ENCODE data around the gene RASSF8. TPM values are rescaled to one million over a fixed set of nuclear protein-coding genes. Genes with fewer than 3 reads are reported as not detected.

RASSF8 gene
- total and polyA plus RNA-seq, 2 experiments from 2014 or later: 11.5 to 30.6 TPM

- TF ChIP-seq ETS1 (IDR thresholded peaks at IDR 0.05): no peak
- TF ChIP-seq POLR2AphosphoS5 (IDR thresholded peaks at IDR 0.05; ENCODE audit: low read depth): no peak
- TF ChIP-seq EZH2phosphoT487 (IDR thresholded peaks at IDR 0.05; ENCODE audit: unreplicated experiment): no peak
- TF ChIP-seq CREB1 (CRISPR knock-in tag; IDR thresholded peaks at IDR 0.05; ENCODE audit: low read depth): no peak
- no peak for TF ChIP-seq ZNF331 (CRISPR knock-in tag; IDR thresholded peaks at IDR 0.05; ENCODE audit: low read depth)
- no peak for TF ChIP-seq CTCF (conservative IDR thresholded peaks at IDR 0.05; ENCODE audit: low read depth in 2 of 2)
Measured at GRCh38 chr12:26000898-26001297, 42.4 kb downstream of the RASSF8 start (continued).

- H3K4me2 ChIP-seq: no peak overlapping the region
- H3K9me3 Mint-ChIP-seq: peaks cover 4% of the 10 kb centered on the region; the same call in 2 of the 3 replicates
- H3K4me1 Mint-ChIP-seq: peaks cover 23% of the 10 kb centered on the region
- H3K27ac ChIP-seq (ENCODE audit: low read depth): no peak overlapping the region
- H3K4me3 Mint-ChIP-seq: no peak overlapping the region
- H2AFZ ChIP-seq: no peak overlapping the region
- DNase-seq (ENCODE audit: low spot score) (no peak), ATAC-seq (no peak)
- H3K79me2 ChIP-seq (replicated peaks; ENCODE audit: insufficient read depth): peaks cover 60% of the 10 kb centered on the region
- H3K4me1 ChIP-seq (ENCODE audit: insufficient read depth): peaks cover 7% of the 10 kb centered on the region; the same call in 1 of the 2 replicates
- no peak overlapping the region for H3K4me3 ChIP-seq
- no peaks in the 10 kb centered on the region for H3K36me3 ChIP-seq (ENCODE audit: insufficient read depth)
- no peaks in the 10 kb centered on the region for H4K20me1 ChIP-seq (replicated peaks; ENCODE audit: insufficient read depth)
- TF ChIP-seq CTCF (conservative IDR thresholded peaks at IDR 0.05; ENCODE audit: low read depth in 2 of 2) (peak in 1 of 2 experiments; percentile 48; a peak in 3 of 4 replicates), ZNF114 (CRISPR knock-in tag; IDR thresholded peaks at IDR 0.05) (no peak)
- H3F3A ChIP-seq (replicated peaks; ENCODE audit: low read depth): no peaks in the 10 kb centered on the region
- H3K9me2 ChIP-seq (ENCODE audit: insufficient read depth): no peaks in the 10 kb centered on the region
- H3K36me3 Mint-ChIP-seq (ENCODE audit: low read depth): peaks cover 8% of the 10 kb centered on the region
- H3K27me3 Mint-ChIP-seq (ENCODE audit: insufficient read depth, low read depth, poor library complexity): no peaks in the 10 kb centered on the region
- no peaks in the 10 kb centered on the region for H3K27me3 ChIP-seq (ENCODE audit: insufficient read depth)
- H3K27ac Mint-ChIP-seq: no peak overlapping the region
Measured at GRCh38 chr12:26001530-26001929, 43.0 kb downstream of the RASSF8 start.

- Histone ChIP-seq H3K27me3 (ENCODE audit: insufficient read depth) (no peaks in the 10 kb centered on the region), H3K79me2 (replicated peaks; ENCODE audit: insufficient read depth) (peaks cover 61% of the 10 kb centered on the region), H2AFZ (no peak overlapping the region), H4K20me1 (replicated peaks; ENCODE audit: insufficient read depth) (no peaks in the 10 kb centered on the region), H3K4me2 (no peak overlapping the region), H3K27ac (ENCODE audit: low read depth) (no peak overlapping the region), H3F3A (replicated peaks; ENCODE audit: low read depth) (no peaks in the 10 kb centered on the region; the same call in 1 of the 2 replicates), H3K4me3 (no peak overlapping the region), H3K9me2 (ENCODE audit: insufficient read depth) (no peaks in the 10 kb centered on the region), H3K36me3 (ENCODE audit: insufficient read depth) (no peaks in the 10 kb centered on the region), H3K4me1 (ENCODE audit: insufficient read depth) (peaks cover 7% of the 10 kb centered on the region; the same call in 1 of the 2 replicates)
- Mint-ChIP-seq H3K9me3 (peaks cover 4% of the 10 kb centered on the region; the same call in 2 of the 3 replicates), H3K27me3 (ENCODE audit: insufficient read depth, low read depth, poor library complexity) (no peaks in the 10 kb centered on the region), H3K4me3 (no peak overlapping the region), H3K36me3 (ENCODE audit: low read depth) (peaks cover 8% of the 10 kb centered on the region), H3K4me1 (peaks cover 20% of the 10 kb centered on the region), H3K27ac (no peak overlapping the region)
- ATAC-seq (no peak), DNase-seq (ENCODE audit: low spot score) (no peak)
- TF ChIP-seq EZH2phosphoT487 (IDR thresholded peaks at IDR 0.05; ENCODE audit: unreplicated experiment) (no peak), ETS1 (IDR thresholded peaks at IDR 0.05) (no peak), ZNF331 (CRISPR knock-in tag; IDR thresholded peaks at IDR 0.05; ENCODE audit: low read depth) (no peak), POLR2AphosphoS5 (IDR thresholded peaks at IDR 0.05; ENCODE audit: low read depth) (no peak)
Measured at GRCh38 chr12:26003065-26003464, 44.6 kb downstream of the RASSF8 start.
